Central memory CD8-positive, alpha-beta T cell (primary cell): ENCODE measurements around the gene CDK5R2.
A peak's percentile ranks its signal among the peaks of the same experiment; 100 is the strongest.

Experiments used
- ATAC-seq: fragments of 150-1000 bp; cut with Tn5 transposase; replicated peaks from 2 replicates; pipeline ENCODE4 v1.10.0; 2022; ENCODE audit warnings: mild to moderate bottlenecking, moderate FRiP score, moderate number of reproducible peaks; ENCODE audit not compliant: poor library complexity, severe bottlenecking; ENCODE audit errors: extremely low read depth
- DNase-seq, 2 donors: peaks; one replicate each; pipeline ENCODE4 v3.0.0; 2021; ENCODE audit warnings: low spot score in 2 of 2
- H3K27ac Mint-ChIP-seq: one replicate; pipeline ENCODE4 v1.8.0; 2022; ENCODE audit warnings: low read depth, mild to moderate bottlenecking, moderate library complexity, mixed read lengths
- H3K27me3 Mint-ChIP-seq: one replicate; pipeline ENCODE4 v1.8.0; 2022; ENCODE audit warnings: mixed read lengths
- H3K36me3 Mint-ChIP-seq: one replicate; pipeline ENCODE4 v1.8.0; 2022; ENCODE audit warnings: mild to moderate bottlenecking, moderate library complexity, mixed read lengths; ENCODE audit not compliant: insufficient read depth
- H3K4me1 Mint-ChIP-seq: one replicate; pipeline ENCODE4 v1.8.0; 2022; ENCODE audit warnings: mixed read lengths
- H3K4me3 Mint-ChIP-seq: one replicate; pipeline ENCODE4 v1.8.0; 2022; ENCODE audit warnings: mild to moderate bottlenecking, moderate library complexity, mixed read lengths
- H3K9me3 Mint-ChIP-seq: one replicate; pipeline ENCODE4 v1.8.0; 2022; ENCODE audit warnings: mixed read lengths

The CDK5R2 gene

GRCh38 chr2:219003979-219004378, 44.5 kb downstream of the CDK5R2 start:
- Mint-ChIP-seq H3K27ac (no peak overlapping the region), H3K9me3 (no peaks in the 10 kb centered on the region), H3K27me3 (peaks cover 90% of the 10 kb centered on the region), H3K4me3 (peak overlapping the region; percentile 2), H3K36me3 (peaks cover 3% of the 10 kb centered on the region), H3K4me1 (peaks cover 18% of the 10 kb centered on the region)
- ATAC-seq = no peak
- no peak for DNase-seq

GRCh38 chr2:219009294-219009693, 49.8 kb downstream of the CDK5R2 start:
- DNase-seq = no peak
- H3K27me3 Mint-ChIP-seq = peaks cover 69% of the 10 kb centered on the region
- ATAC-seq = no peak
- no peak overlapping the region for H3K27ac Mint-ChIP-seq
- H3K9me3 Mint-ChIP-seq = no peaks in the 10 kb centered on the region
- peaks cover 6% of the 10 kb centered on the region for H3K4me1 Mint-ChIP-seq
- H3K4me3 Mint-ChIP-seq = no peak overlapping the region
- no peaks in the 10 kb centered on the region for H3K36me3 Mint-ChIP-seq

GRCh38 chr2:219010162-219010756, 50.8 kb downstream of the CDK5R2 start:
- no peaks in the 10 kb centered on the region for H3K9me3 Mint-ChIP-seq
- ATAC-seq (peak; percentile 28), DNase-seq (no peak)
- H3K36me3 Mint-ChIP-seq = no peaks in the 10 kb centered on the region
- no peak overlapping the region for H3K27ac Mint-ChIP-seq
- no peaks in the 10 kb centered on the region for H3K4me1 Mint-ChIP-seq
- H3K4me3 Mint-ChIP-seq = no peak overlapping the region
- peaks cover 66% of the 10 kb centered on the region for H3K27me3 Mint-ChIP-seq

DNA sequence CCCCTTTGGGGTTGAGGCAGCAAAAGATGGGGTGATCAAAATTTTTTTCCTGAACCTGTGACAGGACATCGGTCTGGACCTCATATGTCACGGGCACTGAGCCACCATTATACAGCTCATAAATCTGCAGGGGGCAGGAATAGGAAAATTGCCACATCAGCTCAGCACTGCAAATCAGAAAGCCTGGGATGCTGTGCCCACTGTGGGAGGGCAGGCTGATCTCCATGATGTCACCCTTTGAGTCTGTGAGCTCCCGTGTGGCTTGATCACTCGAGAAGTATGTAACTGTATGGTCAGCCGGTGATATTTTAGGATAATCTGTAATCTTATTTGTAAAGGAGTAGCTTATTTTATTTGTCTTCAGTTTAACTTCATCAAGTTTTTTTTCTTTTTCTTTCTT, 51.4 kb downstream of the CDK5R2 start:
- H3K4me3 Mint-ChIP-seq = no peak overlapping the region
- no peak overlapping the region for H3K27ac Mint-ChIP-seq
- no peaks in the 10 kb centered on the region for H3K9me3 Mint-ChIP-seq
- peaks cover 60% of the 10 kb centered on the region for H3K27me3 Mint-ChIP-seq
- H3K36me3 Mint-ChIP-seq = no peaks in the 10 kb centered on the region
- DNase-seq (no peak), ATAC-seq (no peak)
- no peaks in the 10 kb centered on the region for H3K4me1 Mint-ChIP-seq
